GM18517 (cell line): ENCODE results near the gene RTN4RL1.

Experiments
- ATAC-seq: cut with Tn5 transposase; IDR thresholded peaks from one replicate; pipeline ENCODE4 v1.9.1; 2021; ENCODE audit warnings: mild to moderate bottlenecking, moderate library complexity; ENCODE audit not compliant: unreplicated experiment

Gene RTN4RL1

GRCh38 chr17:1956134-1956533 lies 69.0 kb downstream of the RTN4RL1 start:
- no peak for ATAC-seq

GRCh38 chr17:1953831-1954230 lies 71.3 kb downstream of the RTN4RL1 start:
- ATAC-seq, result no peak

GRCh38 chr17:1951920-1952319 lies 73.2 kb downstream of the RTN4RL1 start:
- ATAC-seq, result no peak

GRCh38 chr17:1949754-1950153 lies 75.4 kb downstream of the RTN4RL1 start:
- no peak for ATAC-seq

GRCh38 chr17:1948517-1948825 lies 76.7 kb downstream of the RTN4RL1 start:
- no peak for ATAC-seq

GRCh38 chr17:1947743-1948516 lies 77.2 kb downstream of the RTN4RL1 start:
- ATAC-seq, result no peak

GRCh38 chr17:1947229-1947742 lies 77.8 kb downstream of the RTN4RL1 start:
- ATAC-seq, result no peak

- ATAC-seq, result no peak
Observed at GRCh38 chr17:1946021-1946932, 78.9 kb downstream of the RTN4RL1 start.

- ATAC-seq, result no peak
Observed at GRCh38 chr17:1945621-1946020, 79.5 kb downstream of the RTN4RL1 start.

- ATAC-seq, result no peak
Observed at GRCh38 chr17:1943436-1943831, 81.7 kb downstream of the RTN4RL1 start.

- ATAC-seq, result no peak
Observed at GRCh38 chr17:1942666-1943435, 82.3 kb downstream of the RTN4RL1 start.

GRCh38 chr17:1942066-1942365 lies 83.1 kb downstream of the RTN4RL1 start:
- ATAC-seq, result no peak

- ATAC-seq, result no peak
Observed at GRCh38 chr17:1941272-1942065, 83.7 kb downstream of the RTN4RL1 start.

- no peak for ATAC-seq
Observed at GRCh38 chr17:1940810-1941185, 84.3 kb downstream of the RTN4RL1 start.

GRCh38 chr17:1939981-1940809 lies 84.9 kb downstream of the RTN4RL1 start:
- ATAC-seq, result no peak

- no peak for ATAC-seq
Observed at GRCh38 chr17:1937461-1937860, 87.7 kb downstream of the RTN4RL1 start.

GRCh38 chr17:1936766-1937165 lies 88.4 kb downstream of the RTN4RL1 start:
- ATAC-seq, result no peak

GRCh38 chr17:1934901-1935300 lies 90.2 kb downstream of the RTN4RL1 start:
- no peak for ATAC-seq

GRCh38 chr17:1933875-1934715 lies 91.0 kb downstream of the RTN4RL1 start:
- no peak for ATAC-seq
